ENCODE data around the gene RFNG. TPM values are rescaled to one million over a fixed set of nuclear protein-coding genes. Genes with fewer than 3 reads are reported as not detected.

Gene RFNG
- total RNA-seq, 1 donor from 2014 or later: 35.8 TPM

DNA sequence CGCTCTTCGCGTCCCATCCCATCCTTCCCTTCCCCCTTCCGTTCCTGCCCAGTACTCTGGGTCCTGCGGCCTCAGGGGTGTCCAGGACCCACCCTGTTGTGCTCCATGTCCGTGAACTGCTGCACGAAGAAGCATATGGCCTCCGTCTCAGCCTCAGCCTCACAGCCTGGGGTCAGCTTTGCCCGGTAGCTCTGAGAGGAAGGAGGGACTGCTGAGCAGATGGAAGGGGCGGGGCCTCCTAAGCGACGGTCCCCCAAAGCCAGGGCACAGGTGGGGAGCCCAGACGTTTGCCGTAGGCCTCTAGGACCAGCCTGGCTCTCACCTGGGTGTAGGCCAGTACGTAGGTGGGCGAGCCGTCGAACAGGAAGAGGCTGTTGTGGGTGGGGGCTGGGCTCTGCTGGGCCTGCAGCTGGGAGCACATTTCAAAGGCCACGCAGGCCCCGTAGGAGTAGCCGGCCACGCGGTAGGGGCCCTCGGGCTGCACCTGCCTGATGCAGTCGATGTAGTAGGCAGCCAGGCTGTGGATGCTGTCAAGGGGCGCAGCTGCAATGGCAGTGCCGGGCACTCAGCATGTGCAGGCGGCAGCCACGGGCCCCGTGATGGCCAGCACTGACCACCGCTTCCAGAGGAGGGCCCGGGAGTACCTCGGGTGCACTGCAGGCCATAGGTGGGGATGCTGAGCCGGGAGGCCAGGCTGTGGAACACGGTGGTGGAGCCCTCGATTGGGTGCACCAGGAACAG lies 28.6 kb upstream of the RFNG start:
- no peak overlapping the region for H3K4me3 ChIP-seq (ENCODE audit: low read depth, low read length)
- TF ChIP-seq, protein P1, sequence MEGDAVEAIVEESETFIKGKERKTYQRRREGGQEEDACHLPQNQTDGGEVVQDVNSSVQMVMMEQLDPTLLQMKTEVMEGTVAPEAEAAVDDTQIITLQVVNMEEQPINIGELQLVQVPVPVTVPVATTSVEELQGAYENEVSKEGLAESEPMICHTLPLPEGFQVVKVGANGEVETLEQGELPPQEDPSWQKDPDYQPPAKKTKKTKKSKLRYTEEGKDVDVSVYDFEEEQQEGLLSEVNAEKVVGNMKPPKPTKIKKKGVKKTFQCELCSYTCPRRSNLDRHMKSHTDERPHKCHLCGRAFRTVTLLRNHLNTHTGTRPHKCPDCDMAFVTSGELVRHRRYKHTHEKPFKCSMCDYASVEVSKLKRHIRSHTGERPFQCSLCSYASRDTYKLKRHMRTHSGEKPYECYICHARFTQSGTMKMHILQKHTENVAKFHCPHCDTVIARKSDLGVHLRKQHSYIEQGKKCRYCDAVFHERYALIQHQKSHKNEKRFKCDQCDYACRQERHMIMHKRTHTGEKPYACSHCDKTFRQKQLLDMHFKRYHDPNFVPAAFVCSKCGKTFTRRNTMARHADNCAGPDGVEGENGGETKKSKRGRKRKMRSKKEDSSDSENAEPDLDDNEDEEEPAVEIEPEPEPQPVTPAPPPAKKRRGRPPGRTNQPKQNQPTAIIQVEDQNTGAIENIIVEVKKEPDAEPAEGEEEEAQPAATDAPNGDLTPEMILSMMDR (conservative IDR thresholded peaks at IDR 0.05; ENCODE audit: low read depth, low read length): no peak
- no peak for DNase-seq (ENCODE audit: low read depth)

DNA sequence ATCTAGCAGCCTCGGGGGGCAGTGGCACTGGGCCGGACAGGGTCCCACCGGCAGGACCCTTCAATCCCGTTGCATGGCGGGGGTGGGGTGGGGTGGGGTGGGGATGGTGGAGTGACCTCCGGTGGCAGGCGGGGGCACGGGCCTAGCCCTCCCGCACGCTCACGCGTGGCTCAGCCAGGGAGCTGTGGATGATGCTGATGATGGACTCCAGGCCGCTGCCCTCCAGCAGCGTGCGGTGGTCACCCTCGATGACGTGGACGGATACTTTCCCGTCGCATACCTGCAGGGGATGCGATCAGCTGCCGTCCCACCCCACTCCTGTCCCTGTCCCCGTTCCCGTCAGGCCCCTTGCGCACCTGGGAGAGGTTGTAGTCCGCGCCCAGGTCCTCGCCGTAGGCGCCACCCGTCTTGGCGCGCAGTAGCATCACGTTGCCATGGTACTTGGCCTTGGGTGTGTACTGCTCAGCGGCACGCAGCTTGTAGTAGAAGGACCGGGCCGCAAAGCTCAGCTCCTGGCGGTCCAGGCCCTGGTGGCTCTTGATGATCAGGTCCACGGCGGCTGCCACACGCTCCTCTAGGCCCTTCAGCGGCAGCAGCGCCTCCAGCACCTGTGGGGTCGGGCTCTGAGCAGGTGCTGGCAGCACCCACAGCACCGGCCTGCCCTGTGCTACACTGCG lies 27.5 kb upstream of the RFNG start:
- no peak for DNase-seq (ENCODE audit: low read depth)
- TF ChIP-seq, protein P1 (conservative IDR thresholded peaks at IDR 0.05; ENCODE audit: low read depth, low read length): no peak
- H3K4me3 ChIP-seq (ENCODE audit: low read depth, low read length): no peak overlapping the region

DNA sequence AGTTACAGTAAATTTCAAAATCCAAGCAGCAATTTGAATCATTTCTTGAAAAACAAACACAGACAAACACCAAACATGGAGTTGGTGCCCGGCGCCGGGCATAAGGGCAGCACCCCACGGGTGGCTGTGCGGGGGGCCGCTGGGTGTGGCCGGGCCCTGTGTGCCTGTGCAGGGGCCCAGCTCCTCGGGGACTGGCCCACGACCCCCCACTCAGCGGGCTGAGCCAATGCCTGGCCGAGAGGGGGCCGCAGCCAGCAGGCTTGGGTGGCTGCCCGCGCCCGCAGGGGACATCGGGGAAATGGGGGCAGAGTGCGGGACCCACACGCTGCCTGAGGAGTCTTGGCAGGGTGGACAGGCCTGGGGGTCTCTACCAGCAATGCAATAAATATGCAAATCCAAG lies 26.8 kb upstream of the RFNG start:
- H3K4me3 ChIP-seq (ENCODE audit: low read depth, low read length): no peak overlapping the region
- DNase-seq (ENCODE audit: low read depth): no peak
- TF ChIP-seq, protein P1 (conservative IDR thresholded peaks at IDR 0.05; ENCODE audit: low read depth, low read length): no peak

DNA sequence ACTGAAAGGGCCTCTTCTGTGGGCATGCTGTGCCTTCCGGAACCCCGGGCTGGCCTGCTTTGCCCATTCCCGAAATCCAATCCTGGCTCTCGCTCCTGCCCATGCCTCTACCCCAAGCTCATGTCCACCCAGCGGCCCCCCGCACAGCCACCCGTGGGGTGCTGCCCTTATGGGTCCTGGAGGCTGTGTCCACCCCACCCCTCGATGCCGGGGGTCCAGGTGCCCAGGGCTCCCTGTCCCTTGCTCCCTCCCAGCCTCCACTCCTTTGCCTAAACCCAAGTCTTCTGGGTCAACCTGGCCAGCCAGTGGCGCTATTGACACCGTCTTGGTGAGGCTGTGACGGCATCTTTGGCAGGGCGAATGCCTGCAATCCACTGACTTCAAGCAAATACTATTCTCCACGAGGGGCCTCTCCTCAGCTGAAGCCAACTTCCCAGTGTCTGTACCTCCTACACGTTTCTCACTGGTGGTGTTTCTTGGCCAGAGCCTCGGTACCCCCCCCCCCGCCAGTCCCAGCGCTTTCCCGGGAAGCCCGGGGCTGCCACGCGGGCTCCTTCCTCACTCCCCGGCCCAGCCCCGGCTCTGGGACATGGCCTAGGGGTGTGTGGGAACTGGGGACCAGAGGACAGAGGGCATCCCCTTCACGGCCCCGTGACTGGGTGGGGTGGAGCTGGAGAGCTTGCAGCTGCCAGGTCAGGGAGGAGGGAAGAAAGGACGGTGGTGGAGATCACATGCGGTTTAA lies 26.2 kb upstream of the RFNG start:
- DNase-seq (ENCODE audit: low read depth): no peak
- no peak overlapping the region for H3K4me3 ChIP-seq (ENCODE audit: low read depth, low read length)
- TF ChIP-seq, protein P1 (conservative IDR thresholded peaks at IDR 0.05; ENCODE audit: low read depth, low read length): no peak

DNA sequence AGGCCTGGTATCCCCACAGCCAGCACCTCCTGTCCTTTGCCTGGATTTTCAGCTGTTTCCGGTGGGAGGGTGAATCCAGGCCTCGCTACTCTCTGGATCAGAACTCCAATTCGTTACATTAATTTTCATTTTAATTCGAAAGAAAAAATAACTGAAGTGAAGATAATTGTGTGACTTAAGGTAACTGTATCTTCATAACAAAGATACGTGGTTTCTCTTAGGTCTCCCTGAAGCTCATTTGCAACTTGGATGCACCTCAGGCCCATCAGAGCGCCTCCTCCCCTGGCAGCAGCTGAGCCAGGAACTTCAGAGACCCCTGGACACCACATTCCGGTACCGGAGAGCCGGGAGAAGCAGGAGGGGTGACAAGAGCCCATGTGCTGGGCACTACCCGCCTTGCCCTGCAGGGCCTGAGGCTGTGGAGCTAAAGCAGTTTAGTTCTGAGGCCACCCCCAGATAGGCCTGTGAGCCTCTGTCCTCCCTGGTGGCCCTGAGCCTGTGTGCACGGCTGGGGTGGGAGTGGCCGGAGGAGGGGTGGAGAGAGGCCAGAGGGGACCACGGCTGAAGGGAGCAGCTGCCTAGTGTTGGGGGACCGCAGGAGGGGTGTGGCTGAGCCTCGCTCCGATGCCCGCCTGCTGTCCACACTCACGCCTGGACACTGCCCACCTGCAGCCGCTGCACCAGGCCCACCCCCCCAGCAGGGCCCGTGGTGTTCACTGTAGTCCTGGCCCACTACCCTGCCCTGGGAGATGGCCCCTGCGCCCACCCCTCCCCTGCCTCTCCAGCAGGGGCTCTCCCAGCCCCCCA lies 25.4 kb upstream of the RFNG start:
- TF ChIP-seq, protein P1 (conservative IDR thresholded peaks at IDR 0.05; ENCODE audit: low read depth, low read length): no peak
- DNase-seq (ENCODE audit: low read depth): no peak
- H3K4me3 ChIP-seq (ENCODE audit: low read depth, low read length): no peak overlapping the region

DNA sequence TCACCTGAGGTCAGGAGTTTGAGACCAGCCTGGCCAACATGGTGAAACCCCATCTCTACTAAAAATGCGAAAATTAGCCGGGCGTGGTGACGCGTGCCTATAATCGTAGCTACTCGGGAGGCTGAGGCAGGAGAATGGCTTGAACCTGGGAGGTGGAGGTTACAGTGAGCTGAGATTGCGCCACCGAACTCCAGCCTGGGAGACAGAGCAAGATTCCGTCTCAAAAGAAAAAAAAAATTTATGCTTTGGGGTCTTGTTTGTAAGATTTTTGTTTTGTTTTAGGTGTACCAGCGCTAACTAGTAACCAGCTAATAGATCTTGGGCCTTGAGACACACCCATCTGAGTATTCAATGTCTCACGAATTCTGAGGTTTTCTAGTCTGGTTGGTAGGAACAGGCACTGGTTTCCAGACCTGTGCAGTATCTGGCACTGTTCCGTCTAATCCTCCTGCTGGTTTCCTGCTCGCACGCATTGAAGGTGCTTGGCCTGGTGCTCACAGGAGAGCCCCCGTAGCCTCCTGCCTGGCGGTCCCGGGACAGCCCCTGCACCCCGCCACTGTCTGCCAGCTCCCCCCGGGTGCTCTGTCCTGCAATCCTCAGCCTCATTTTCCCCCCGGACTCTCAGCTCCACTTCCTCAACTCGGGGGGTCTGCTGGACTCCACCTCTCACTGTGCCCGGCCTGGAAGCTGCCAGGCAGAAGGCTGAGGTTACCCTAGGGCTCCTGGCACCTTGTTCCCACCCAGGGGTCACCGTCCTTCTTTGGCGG lies 24.6 kb upstream of the RFNG start:
- TF ChIP-seq, protein P1 (conservative IDR thresholded peaks at IDR 0.05; ENCODE audit: low read depth, low read length): no peak
- no peak overlapping the region for H3K4me3 ChIP-seq (ENCODE audit: low read depth, low read length)
- no peak for DNase-seq (ENCODE audit: low read depth)

All from epithelial cell of proximal tubule (primary cell).